LNCAP (cell line): ENCODE results near the gene MEF2D.

ENCODE experiments used
- TF ChIP-seq, protein P1 (sequence below): fragments of 450-650 bp; IDR thresholded peaks from 2 replicates; pipeline ENCODE4 v1.5.1; 2017; ENCODE audit warnings: mild to moderate bottlenecking

The MEF2D gene

DNA sequence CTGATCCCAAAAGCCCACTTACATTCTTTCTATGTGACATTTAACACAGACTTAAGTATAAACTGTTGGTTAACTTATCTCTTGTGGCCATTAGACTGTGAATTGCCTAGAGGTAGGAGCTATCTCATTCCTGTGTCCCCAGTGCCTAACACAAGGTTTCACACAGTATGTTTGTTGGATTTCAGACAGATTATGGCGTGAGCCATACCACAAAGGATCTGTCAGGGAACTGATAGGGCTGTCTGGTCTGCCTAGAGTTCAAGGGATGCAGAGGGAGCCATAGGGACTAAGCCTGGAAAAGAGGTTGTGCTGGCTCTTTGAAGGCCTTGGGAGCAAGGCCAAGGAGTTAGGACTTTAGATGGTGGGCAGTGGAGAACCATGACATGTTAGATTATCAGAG lies 40.0 kb downstream of the MEF2D start:
- TF ChIP-seq, protein P1, sequence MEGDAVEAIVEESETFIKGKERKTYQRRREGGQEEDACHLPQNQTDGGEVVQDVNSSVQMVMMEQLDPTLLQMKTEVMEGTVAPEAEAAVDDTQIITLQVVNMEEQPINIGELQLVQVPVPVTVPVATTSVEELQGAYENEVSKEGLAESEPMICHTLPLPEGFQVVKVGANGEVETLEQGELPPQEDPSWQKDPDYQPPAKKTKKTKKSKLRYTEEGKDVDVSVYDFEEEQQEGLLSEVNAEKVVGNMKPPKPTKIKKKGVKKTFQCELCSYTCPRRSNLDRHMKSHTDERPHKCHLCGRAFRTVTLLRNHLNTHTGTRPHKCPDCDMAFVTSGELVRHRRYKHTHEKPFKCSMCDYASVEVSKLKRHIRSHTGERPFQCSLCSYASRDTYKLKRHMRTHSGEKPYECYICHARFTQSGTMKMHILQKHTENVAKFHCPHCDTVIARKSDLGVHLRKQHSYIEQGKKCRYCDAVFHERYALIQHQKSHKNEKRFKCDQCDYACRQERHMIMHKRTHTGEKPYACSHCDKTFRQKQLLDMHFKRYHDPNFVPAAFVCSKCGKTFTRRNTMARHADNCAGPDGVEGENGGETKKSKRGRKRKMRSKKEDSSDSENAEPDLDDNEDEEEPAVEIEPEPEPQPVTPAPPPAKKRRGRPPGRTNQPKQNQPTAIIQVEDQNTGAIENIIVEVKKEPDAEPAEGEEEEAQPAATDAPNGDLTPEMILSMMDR, result no peak

DNA sequence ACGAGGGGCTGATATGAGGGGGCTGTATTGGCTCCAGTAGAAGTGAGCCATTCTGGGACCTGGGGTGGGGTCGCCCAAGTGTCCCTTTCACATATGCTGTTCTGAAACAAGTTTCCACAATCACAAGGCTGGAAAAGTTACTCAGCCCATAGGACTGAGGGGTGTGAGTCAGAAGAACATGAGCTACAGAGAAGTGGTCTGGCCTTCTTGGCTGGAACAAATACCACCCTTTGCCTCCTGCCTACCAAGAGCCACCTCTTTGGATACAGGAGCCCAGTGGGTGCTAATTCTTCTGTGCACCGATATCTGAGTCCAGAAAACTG lies 42.4 kb downstream of the MEF2D start:
- TF ChIP-seq, protein P1, result no peak

- TF ChIP-seq, protein P1, result 0 out of 2 replicates have a peak, but pooled peaks have one; percentile 1
Observed at GRCh38 chr1:156456625-156457465, 43.7 kb downstream of the MEF2D start.

- TF ChIP-seq, protein P1, result no peak
Observed at GRCh38 chr1:156455362-156455761, 45.2 kb downstream of the MEF2D start.

DNA sequence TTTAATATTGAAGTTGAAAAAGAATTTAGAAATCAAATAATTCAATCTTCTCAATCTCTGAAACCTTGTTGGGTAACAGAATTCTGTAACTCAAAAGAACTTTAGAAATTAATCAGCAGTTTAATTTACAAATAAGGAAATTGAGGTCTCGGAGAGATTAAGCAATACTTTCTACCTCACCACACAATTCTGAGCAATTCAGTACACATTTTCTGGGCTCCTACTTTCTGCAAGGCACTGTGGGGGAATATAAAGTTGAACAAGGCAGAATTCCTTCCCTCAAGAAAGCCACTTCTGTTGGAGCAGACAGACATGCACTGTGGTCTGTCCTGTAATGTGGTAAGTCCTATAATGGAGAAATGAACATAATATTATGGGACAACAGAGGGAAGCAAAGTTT lies 47.7 kb downstream of the MEF2D start:
- TF ChIP-seq, protein P1, result no peak

DNA sequence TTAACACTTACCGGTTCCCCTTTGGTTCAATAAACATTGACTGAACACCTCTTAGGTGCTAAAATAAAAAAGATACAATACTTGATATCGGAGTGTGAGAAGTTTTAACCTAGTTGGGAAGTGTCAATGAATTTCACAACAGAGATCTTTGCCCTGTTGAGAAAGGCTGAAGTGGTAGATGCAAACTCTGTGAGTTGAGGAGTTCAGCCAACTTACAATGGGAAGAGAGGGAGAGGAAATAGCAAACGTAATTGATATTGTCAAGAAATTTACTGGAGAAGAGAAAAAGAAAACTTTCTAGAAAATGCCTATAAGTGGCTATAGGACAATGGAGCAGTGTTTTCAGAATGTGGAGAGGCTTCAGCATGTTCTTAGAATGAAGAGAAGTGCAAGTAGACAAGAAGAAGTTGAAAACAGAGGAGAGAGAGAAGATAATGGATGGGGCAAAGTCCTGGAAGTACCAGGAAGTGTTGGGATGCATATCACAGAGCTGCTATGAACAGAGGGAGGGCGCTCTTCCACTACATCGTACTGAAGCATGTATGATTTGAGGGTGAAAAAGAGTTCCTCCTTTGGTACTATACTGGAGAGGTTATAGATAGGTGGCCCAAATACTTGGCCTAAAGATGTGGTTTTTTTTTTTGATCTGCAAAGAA lies 48.9 kb downstream of the MEF2D start:
- TF ChIP-seq, protein P1, result no peak

GRCh38 chr1:156448134-156448967 lies 52.2 kb downstream of the MEF2D start:
- TF ChIP-seq, protein P1, result no peak
